Cerebellar nuclear complex (tissue), 1 donor: ENCODE results near the gene KYNU.
"Not testable (repeated sequence)": the region's sequence is repeated elsewhere in the genome, so short reads cannot be mapped to it uniquely, and the experiment has no call there.

Experiments
- DNase-seq, 2 experiments: peaks; one replicate each; lab custom pipeline; 2025; lab: John Stamatoyannopoulos, UW

Gene KYNU

DNA sequence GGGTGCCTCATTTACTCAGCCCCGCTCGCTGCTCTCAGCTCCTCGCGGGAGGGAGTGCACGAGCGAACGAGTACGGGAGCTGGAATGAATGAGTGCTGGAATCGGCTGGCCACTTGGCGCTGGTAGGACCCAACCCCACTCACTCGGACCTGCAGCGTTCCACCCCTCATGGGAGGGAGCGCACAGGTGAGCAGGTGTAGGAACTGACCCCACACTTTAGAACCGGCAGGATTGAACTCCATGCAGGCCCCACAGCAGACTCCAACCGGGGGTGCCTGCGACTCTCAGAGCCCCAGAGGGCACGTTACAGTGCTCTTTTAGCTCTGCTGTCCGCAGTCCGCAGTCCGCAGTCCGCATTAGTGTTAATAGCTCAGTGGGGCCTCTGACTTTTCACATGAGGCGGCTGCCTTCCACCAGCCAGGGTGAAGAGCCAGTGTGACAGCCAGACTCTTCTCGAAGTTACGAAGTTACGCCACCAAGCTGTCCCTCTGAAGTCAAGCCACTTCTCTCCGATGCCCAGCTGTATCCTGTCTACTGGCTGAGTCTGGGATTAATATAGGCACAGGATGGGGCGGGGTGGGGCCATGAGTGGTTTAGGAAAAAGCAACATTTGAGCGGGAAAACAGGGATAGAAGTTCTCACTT is 149.1 kb downstream of the KYNU start:
- no peak for DNase-seq

GRCh38 chr2:143029141-143029540 is 151.7 kb downstream of the KYNU start:
- no peak for DNase-seq

DNA sequence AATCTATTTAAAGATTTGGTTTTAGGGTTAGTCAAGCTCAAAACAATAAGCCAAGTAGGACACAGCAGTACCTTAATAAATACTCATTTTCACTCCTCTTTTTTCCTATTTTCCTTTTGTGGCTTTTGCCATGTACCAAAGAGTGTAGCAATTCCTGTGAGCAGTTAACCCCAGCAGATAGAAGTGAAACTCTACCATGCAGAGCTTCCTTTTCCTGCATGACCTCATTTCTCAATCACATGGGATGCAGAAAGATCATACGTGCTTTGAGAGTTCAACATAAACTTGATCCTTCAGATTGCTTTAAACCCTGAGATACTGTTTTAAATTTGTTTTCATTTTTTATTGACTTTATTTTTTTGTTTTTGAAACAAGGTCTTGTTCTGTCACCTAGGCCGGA is 152.7 kb downstream of the KYNU start:
- DNase-seq, result no peak

- DNase-seq, result peak in 1 of 2 experiments; percentile 10
These were observed 157.0 kb downstream of the KYNU start for GRCh38 chr2:143034292-143035074.

- no peak for DNase-seq
These were observed 174.0 kb downstream of the KYNU start for GRCh38 chr2:143051465-143051864.

- DNase-seq, result not testable (repeated sequence)
These were observed 176.0 kb downstream of the KYNU start for GRCh38 chr2:143053437-143053836.

DNA sequence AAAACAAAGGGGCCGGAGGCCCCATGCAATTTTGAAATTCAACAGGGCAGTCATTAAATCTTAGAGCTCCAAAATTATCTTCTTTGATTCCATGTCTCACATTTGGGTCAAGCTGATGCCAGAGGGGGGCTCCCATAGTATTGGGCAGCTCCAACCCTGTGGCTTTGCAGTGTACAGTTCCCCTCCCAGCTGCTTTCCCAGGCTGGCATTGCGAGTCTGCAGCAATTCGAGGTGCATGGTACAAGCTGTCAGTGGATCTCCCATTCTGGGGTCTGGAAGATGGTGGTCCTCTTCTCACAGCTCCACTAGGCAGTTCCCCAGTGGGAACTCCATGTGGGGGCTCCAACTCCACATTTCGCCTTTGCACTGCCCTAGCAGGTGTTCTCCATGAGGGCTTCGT is 179.1 kb downstream of the KYNU start:
- DNase-seq, result no peak

- DNase-seq, result no peak
These were observed 181.4 kb downstream of the KYNU start for GRCh38 chr2:143058851-143059250.

DNA sequence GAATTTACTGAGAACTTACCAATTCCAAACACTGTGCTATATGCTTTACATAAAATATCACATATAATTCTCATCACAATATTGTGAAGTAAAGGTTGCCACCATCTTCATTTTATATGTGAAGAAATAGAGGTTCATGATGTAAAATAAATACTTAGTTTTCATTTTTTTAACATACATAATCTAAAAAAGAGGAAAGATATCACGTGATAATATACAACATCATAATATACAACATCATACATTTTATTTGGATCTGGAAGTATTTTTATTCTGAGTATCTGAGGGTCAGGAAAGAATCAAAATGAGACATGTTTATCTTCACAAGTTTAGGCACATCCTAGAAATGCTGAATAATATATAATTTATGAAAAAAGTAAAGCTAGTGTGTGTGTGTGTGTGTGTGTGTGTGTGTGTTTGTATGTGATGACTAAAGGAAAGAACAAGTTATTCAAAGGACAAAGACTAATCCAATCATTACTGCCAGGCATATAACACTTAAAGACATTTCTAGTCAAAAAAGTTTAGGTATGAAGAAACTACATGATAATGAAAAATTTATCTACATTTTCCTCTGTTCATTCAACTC is 186.2 kb downstream of the KYNU start:
- DNase-seq, result no peak

DNA sequence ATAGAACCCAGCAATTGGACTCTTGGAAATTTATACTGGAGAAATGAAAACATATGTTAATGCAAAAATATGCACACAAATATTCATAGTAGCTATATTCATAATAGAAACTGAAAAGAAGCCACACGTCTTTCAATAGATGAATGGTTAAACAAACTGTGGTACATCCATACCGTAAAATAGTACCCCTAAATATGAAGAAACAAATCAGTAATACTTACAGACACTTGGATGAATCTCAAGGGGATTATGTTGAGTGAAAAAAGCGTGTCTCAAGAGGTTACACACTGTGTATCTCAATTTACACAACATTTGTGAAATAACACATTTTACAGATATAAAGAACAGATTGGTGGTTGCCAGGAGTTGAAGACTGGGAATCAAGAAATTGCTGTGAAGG is 190.6 kb downstream of the KYNU start:
- DNase-seq, result no peak

DNA sequence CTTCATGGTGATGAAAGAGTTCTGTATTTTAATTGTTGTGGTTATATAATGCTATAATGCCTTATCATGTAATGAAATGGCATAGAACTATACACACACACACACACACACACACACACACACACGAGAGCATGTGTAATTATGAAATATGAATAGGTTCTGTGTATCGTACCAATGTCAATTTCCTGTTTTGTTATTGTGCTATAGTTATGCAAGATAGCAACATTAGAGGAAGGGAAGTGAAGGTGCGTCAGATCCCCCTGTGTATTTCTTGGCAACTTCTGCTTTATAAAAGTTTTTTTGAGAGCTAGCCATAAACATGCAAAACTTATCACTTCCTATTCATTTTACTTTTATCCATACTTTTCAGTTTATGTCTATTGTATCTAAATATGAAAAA is 191.0 kb downstream of the KYNU start:
- no peak for DNase-seq

DNA sequence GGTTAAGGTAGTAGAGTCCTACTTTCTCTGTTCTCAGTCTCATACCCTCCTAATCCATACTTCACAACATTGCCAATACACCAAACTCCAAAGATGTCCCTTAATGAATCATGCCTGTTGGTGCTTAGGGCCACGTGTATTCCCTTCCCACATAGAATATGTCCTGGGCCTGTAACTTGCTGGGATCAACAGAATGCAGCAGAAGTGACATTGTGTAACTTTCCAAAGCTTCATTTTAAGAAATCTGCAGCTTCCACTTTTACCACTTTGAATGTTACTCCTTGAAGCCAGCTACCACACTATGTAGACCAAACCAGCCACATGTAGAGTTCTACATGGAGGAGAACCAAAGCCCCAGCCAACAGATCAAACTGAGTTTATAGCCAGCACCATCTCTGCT is 193.2 kb downstream of the KYNU start:
- DNase-seq, result no peak

GRCh38 chr2:143071185-143071876 is 193.9 kb downstream of the KYNU start:
- no peak for DNase-seq

GRCh38 chr2:143074913-143075312 is 197.4 kb downstream of the KYNU start:
- DNase-seq, result not testable (repeated sequence)

DNA sequence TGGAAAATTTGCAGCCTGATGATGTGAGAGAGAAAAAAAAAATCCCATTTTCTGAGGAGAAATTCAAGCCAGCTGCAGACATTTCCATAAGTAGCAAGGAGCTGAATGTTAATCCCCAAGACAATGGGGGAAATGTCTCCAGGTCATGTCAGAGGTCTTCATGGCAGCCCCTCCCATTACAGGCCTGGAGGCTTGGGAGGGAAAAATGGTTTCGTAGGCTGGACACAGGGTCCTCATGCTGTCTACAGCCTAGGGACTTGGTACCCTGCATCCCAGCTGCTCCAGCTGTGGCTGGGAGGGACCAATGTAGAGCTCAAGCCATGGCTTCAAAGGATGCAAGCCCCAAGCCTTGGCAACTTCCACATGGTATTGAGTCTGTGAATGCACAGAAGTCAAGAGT is 198.2 kb downstream of the KYNU start:
- DNase-seq, result no peak

- DNase-seq, result no peak
These were observed 200.6 kb downstream of the KYNU start for GRCh38 chr2:143078104-143078503.

DNA sequence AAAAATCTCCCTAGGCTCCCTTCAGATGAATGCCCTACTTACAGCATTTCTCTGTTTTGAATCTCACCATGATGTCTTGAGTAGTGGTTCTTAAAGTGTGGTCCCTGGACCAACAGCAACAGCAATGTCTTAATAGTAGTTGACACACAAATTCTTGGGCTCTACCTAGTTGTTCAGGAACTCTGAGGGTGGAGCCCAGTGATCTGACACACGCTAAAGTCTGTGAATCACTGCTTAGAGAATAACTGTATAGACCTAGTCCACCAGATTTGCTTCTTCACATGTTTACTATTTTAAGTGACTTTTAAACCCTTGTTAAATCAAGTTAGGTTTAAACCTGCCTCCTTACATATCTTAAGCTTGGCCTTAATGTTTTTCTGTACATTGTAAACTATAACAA is 204.2 kb downstream of the KYNU start:
- no peak for DNase-seq

DNA sequence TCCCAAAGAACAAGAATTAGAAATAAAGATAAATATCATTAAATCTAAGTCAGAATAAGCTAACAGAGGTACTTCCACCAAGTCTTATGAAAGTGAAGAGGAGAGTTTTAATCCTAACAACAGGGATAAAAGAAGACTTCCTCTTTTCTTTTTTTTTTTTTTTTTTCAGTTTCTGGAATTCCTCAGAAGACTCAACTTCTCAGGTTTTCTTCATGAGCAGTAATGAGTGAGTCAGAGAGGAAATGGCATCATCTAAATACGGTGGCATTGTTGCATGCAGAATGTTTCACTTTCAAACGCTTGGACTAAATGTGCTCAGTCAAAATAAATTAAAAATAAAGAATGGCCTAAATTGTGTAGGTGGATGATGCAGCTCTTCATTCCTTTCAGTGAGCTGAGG is 206.2 kb downstream of the KYNU start:
- DNase-seq, result no peak

GRCh38 chr2:143084462-143084861 is 207.0 kb downstream of the KYNU start:
- DNase-seq, result no peak

DNA sequence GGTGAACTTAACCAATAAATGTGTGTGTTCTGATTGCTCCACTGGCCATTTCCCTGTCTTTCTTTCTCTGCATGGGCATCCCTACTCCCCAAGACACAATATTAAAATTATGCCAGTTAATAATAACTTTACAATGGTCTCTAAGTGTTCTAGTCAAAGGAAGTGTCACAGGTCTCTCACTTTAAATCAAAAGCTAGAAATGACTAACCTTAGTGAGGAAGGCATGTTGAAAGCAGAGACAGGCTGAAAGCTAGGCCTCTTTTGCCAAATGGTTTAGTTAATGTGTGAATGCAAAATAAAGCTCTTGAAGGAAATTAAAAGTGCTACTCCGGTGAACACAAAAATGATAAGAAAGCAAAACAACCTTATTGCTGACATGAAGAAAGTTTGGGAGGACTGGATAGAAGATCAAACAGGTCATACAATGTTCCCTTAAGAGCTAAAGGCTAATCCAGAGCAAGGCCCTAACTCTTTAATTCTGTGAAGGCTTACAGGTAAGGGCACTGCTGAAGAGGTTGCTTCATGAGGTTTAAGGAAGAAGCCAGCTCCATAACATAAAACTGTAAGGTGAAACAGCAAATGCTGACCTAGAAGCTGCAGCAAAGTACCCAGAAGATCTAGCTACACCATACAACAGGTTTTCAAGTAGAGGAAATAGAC is 207.8 kb downstream of the KYNU start:
- no peak for DNase-seq

DNA sequence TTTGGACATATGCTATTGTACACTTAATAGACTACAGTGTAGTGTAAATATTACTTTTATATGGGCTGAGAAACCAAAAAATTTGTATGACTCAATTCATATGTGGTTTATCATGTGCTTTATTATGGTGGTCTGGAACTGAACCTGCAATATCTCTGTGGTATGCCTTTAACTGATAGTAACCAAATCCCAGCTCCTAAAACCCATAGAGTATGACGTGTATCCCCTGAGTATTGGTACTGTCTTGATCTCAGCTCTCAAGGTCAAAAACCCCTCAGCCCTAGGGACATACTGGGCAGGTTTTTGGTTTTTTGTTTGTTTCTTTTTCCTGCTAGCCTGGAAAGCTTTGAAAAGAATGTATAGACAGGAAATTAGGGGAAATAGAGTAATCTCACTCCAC is 209.6 kb downstream of the KYNU start:
- no peak for DNase-seq

- no peak for DNase-seq
These were observed 210.9 kb downstream of the KYNU start for GRCh38 chr2:143088388-143088787.
